Liver (tissue), 9 donors: ENCODE measurements around the gene KLHL33. TPM values are rescaled to one million over a fixed set of nuclear protein-coding genes. Genes with fewer than 3 reads are reported as not detected.
A peak's percentile ranks its signal among the peaks of the same experiment; 100 is the strongest.

Source experiments
- DNase-seq: peaks from one replicate; pipeline ENCODE4 v3.0.0-alpha.2; 2017; ENCODE audit warnings: low spot score
- H3K27ac ChIP-seq, 2 donors: one replicate each; pipeline ENCODE4 v1.7.0; 2013; ENCODE audit warnings: inconsistent platforms in 2 of 2, low read length in 2 of 2, control low read depth in 1 of 2, low read depth in 1 of 2, mild to moderate bottlenecking in 1 of 2
- H3K27me3 ChIP-seq, 4 donors: one replicate each; pipeline versions ENCODE4 v1.6.1 to v1.7.0; 2013; ENCODE audit warnings: low read length in 3 of 4, inconsistent platforms in 1 of 4, mild to moderate bottlenecking in 1 of 4, moderate library complexity in 1 of 4; ENCODE audit not compliant: control insufficient read depth in 4 of 4, insufficient read depth in 4 of 4
- H3K36me3 ChIP-seq, 4 donors: one replicate each; pipeline versions ENCODE4 v1.6.1 to v1.7.0; 2013; ENCODE audit warnings: low read length in 3 of 4, mild to moderate bottlenecking in 3 of 4, low read depth in 1 of 4, moderate library complexity in 1 of 4; ENCODE audit not compliant: control insufficient read depth in 4 of 4, insufficient read depth in 3 of 4
- H3K4me1 ChIP-seq, 4 donors: one replicate each; pipeline versions ENCODE4 v1.6.1 to v1.7.0; 2013; ENCODE audit warnings: low read length in 3 of 4, mild to moderate bottlenecking in 3 of 4, moderate library complexity in 1 of 4; ENCODE audit not compliant: control insufficient read depth in 4 of 4, insufficient read depth in 4 of 4
- H3K4me3 ChIP-seq, 3 donors: one replicate each; pipeline versions ENCODE4 v1.6.1 to v1.7.0; 2013; ENCODE audit warnings: low read length in 3 of 3, control low read depth in 1 of 3, low read depth in 1 of 3, mild to moderate bottlenecking in 1 of 3
- H3K9ac ChIP-seq, 2 donors: one replicate each; pipeline ENCODE4 v1.7.0; 2013; ENCODE audit warnings: low read length in 2 of 2, mild to moderate bottlenecking in 2 of 2, moderate library complexity in 2 of 2, control low read depth in 1 of 2, low read depth in 1 of 2
- H3K9me3 ChIP-seq, 4 donors: one replicate each; pipeline versions ENCODE4 v1.6.1 to v1.7.0; 2013; ENCODE audit warnings: low read length in 3 of 4; ENCODE audit not compliant: control insufficient read depth in 4 of 4
- CTCF ChIP-seq: fragments of 150-350 bp; IDR thresholded peaks from 2 replicates; pipeline ENCODE4 v1.5.1; 2017; ENCODE audit warnings: improper control_type of control experiment, low read depth, low read length; ENCODE audit not compliant: missing input control
- EGR1 ChIP-seq, 2 donors: IDR thresholded peaks; 2 replicates each; pipeline ENCODE4 v1.6.1; 2016 to 2018; ENCODE audit warnings: antibody characterized with exemption in 2 of 2, low read depth in 2 of 2
- FOXA1 ChIP-seq: IDR thresholded peaks from 2 replicates; pipeline ENCODE4 v1.6.1; 2016; ENCODE audit warnings: antibody characterized with exemption
- FOXA2 ChIP-seq: IDR thresholded peaks from 2 replicates; pipeline ENCODE4 v1.6.1; 2016; ENCODE audit warnings: antibody characterized with exemption
- HNF4A ChIP-seq, 2 donors: conservative IDR thresholded peaks; 2 replicates each; pipeline ENCODE4 v1.6.1; 2016; ENCODE audit warnings: antibody characterized with exemption in 2 of 2, mild to moderate bottlenecking in 2 of 2
- HNF4G ChIP-seq: IDR thresholded peaks from 2 replicates; pipeline ENCODE4 v1.6.1; 2016; ENCODE audit warnings: antibody characterized with exemption
- JUND ChIP-seq, 2 donors: IDR thresholded peaks; 2 replicates each; pipeline ENCODE4 v1.6.1; 2016; ENCODE audit warnings: antibody characterized with exemption in 2 of 2
- NR2F2 ChIP-seq: IDR thresholded peaks from 2 replicates; pipeline ENCODE4 v1.6.1; 2016; ENCODE audit warnings: antibody characterized with exemption
- RAD21 ChIP-seq, 2 donors: IDR thresholded peaks; 2 replicates each; pipeline ENCODE4 v1.6.1; 2016; ENCODE audit warnings: antibody characterized with exemption in 2 of 2, mild to moderate bottlenecking in 2 of 2
- RXRA ChIP-seq, 2 donors: IDR thresholded peaks; 2 replicates each; pipeline ENCODE4 v1.6.1; 2017 to 2018; ENCODE audit warnings: antibody characterized with exemption in 2 of 2, mild to moderate bottlenecking in 1 of 2
- TAF1 ChIP-seq: conservative IDR thresholded peaks from 2 replicates; pipeline ENCODE4 v1.6.1; 2016; ENCODE audit warnings: antibody characterized with exemption, mild to moderate bottlenecking
- YY1 ChIP-seq: IDR thresholded peaks from 2 replicates; pipeline ENCODE4 v1.6.1; 2016; ENCODE audit warnings: antibody characterized with exemption, mild to moderate bottlenecking
- WGBS: extraction: QIAGEN DNeasy Blood & Tissue Kit; methylation state at CpG from one replicate; pipeline ENCODE4 v1.1.7; 2013; 5-methylcytosine and 5-hydroxymethylcytosine counted together
- polyA plus RNA-seq, 2 donors: library from polyadenylated mRNA; stranded (reverse) in 1 of 2; unstranded in 1 of 2; fragments of 200-250 nt in 1 of 2; fragments of >200 nt in 1 of 2; fragmentation: Nextera tagmentation in 1 of 2; extraction: Ambion mirVana in 1 of 2; gene quantifications; one replicate each; pipeline versions ENCODE4 v1.2.1 to v1.2.3, GENCODE V29; 2013 to 2015
- total RNA-seq, 2 donors: library from RNA; depleted of rRNA; stranded (reverse); fragments of >200 nt; gene quantifications; one replicate each; pipeline ENCODE4 v1.2.3, GENCODE V29; 2014
- TF ChIP-seq, protein P1 (sequence below): IDR thresholded peaks from 2 replicates; pipeline ENCODE4 v1.6.1; 2016; ENCODE audit warnings: antibody characterized with exemption
- TF ChIP-seq, protein P2 (sequence below): IDR thresholded peaks from 2 replicates; pipeline ENCODE4 v1.6.1; 2016; ENCODE audit warnings: antibody characterized with exemption, mild to moderate bottlenecking
- donor health status: healthy.
- donor health status: healthy.
- donor health status: healthy.
- donor health status: healthy.
- donor health status: healthy.

The KLHL33 gene
- total and polyA plus RNA-seq, 4 donors: 0.06 to 0.23 (median 0.15) TPM

GRCh38 chr14:20415782-20416206 lies 20.2 kb downstream of the KLHL33 start:
- Histone ChIP-seq H3K4me3 (no peak overlapping the region), H3K9me3 (no peaks in the 10 kb centered on the region), H3K9ac (no peak overlapping the region), H3K4me1 (peaks cover 0 to 14% (median 8%) of the 10 kb centered on the region in 4 donors), H3K27ac (no peak overlapping the region), H3K36me3 (no peaks in the 10 kb centered on the region), H3K27me3 (no peaks in the 10 kb centered on the region)
- TF ChIP-seq RAD21 (IDR thresholded peaks at IDR 0.05): peak; percentile 68 to 76
- TF ChIP-seq, protein P1, sequence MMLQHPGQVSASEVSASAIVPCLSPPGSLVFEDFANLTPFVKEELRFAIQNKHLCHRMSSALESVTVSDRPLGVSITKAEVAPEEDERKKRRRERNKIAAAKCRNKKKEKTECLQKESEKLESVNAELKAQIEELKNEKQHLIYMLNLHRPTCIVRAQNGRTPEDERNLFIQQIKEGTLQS: no peak
- TF ChIP-seq FOXA2: no peak
- peak; percentile 54 for TF ChIP-seq CTCF
- DNase-seq: no peak
- 43% methylated on average over 3 of the region's 3 CpGs for WGBS

DNA sequence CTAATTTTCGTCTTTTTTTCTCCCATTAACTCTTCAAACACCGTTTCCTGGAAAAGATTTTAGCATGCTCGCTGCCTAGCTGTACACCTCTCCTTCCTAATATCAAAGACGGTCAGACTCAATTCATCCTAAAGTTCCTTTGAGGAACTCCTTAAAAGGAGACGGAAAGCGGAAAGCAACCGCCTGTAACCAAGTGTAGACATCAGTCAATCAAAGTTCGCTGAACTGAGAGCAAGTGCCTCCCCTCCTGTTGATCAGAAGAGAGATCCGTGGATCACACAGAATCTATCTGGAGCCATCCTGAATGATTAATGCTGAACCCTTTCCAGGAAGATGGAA lies 22.3 kb downstream of the KLHL33 start:
- DNase-seq: no peak
- H3K27ac ChIP-seq: peak overlapping the region; percentile 78 to 92
- H3K9ac ChIP-seq: peak overlapping the region; percentile 51 to 77
- TF ChIP-seq, protein P2, sequence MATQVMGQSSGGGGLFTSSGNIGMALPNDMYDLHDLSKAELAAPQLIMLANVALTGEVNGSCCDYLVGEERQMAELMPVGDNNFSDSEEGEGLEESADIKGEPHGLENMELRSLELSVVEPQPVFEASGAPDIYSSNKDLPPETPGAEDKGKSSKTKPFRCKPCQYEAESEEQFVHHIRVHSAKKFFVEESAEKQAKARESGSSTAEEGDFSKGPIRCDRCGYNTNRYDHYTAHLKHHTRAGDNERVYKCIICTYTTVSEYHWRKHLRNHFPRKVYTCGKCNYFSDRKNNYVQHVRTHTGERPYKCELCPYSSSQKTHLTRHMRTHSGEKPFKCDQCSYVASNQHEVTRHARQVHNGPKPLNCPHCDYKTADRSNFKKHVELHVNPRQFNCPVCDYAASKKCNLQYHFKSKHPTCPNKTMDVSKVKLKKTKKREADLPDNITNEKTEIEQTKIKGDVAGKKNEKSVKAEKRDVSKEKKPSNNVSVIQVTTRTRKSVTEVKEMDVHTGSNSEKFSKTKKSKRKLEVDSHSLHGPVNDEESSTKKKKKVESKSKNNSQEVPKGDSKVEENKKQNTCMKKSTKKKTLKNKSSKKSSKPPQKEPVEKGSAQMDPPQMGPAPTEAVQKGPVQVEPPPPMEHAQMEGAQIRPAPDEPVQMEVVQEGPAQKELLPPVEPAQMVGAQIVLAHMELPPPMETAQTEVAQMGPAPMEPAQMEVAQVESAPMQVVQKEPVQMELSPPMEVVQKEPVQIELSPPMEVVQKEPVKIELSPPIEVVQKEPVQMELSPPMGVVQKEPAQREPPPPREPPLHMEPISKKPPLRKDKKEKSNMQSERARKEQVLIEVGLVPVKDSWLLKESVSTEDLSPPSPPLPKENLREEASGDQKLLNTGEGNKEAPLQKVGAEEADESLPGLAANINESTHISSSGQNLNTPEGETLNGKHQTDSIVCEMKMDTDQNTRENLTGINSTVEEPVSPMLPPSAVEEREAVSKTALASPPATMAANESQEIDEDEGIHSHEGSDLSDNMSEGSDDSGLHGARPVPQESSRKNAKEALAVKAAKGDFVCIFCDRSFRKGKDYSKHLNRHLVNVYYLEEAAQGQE: no peak
- TF ChIP-seq RXRA (IDR thresholded peaks at IDR 0.05): no peak
- no peak for TF ChIP-seq HNF4A (conservative IDR thresholded peaks at IDR 0.05)
- TF ChIP-seq JUND (IDR thresholded peaks at IDR 0.05): no peak
- TF ChIP-seq TAF1: no peak
- TF ChIP-seq FOXA1: no peak
- TF ChIP-seq FOXA2: no peak
- TF ChIP-seq NR2F2: no peak
- no peak for TF ChIP-seq EGR1 (IDR thresholded peaks at IDR 0.05; ENCODE audit: low read depth in 2 of 2)
- no peak for TF ChIP-seq YY1
- TF ChIP-seq HNF4G: no peak
- 3% methylated on average over 9 of the region's 9 CpGs for WGBS
- H3K9me3 ChIP-seq: no peaks in the 10 kb centered on the region
- H3K36me3 ChIP-seq: no peaks in the 10 kb centered on the region
- no peaks in the 10 kb centered on the region for H3K27me3 ChIP-seq
- peaks cover 0 to 14% (median 8%) of the 10 kb centered on the region in 4 donors for H3K4me1 ChIP-seq
- H3K4me3 ChIP-seq: peak overlapping the region; percentile 71 to 76 (median 75)
